Right cardiac atrium (tissue), 5 donors: ENCODE measurements around the gene CDKL1. TPM values are rescaled to one million over a fixed set of nuclear protein-coding genes. Genes with fewer than 3 reads are reported as not detected.

ENCODE experiments used
- ATAC-seq, 2 donors: fragments of 200-7000 bp; cut with Tn5 transposase; one replicate each; pipeline versions ENCODE4 v1.8.0 to v1.9.1; 2020; ENCODE audit warnings: moderate library complexity in 2 of 2, mild to moderate bottlenecking in 1 of 2
- DNase-seq, 3 donors: peaks; one replicate each; pipeline ENCODE4 v3.0.0-alpha.2; 2020
- H3K27ac ChIP-seq: one replicate; pipeline ENCODE4 v1.5.1; 2013; ENCODE audit warnings: mild to moderate bottlenecking, low read length, control low read depth, moderate library complexity
- H3K27me3 ChIP-seq: one replicate; pipeline ENCODE4 v1.6.1; 2013; ENCODE audit not compliant: control insufficient read depth, insufficient read depth
- H3K4me1 ChIP-seq: one replicate; pipeline ENCODE4 v1.6.1; 2013; ENCODE audit warnings: low read length; ENCODE audit not compliant: control insufficient read depth, insufficient read depth
- H3K4me3 ChIP-seq: one replicate; pipeline ENCODE4 v1.5.1; 2013; ENCODE audit warnings: low read length, control low read depth
- H3K9me3 ChIP-seq: one replicate; pipeline ENCODE4 v1.6.1; 2013; ENCODE audit warnings: low read length; ENCODE audit not compliant: control insufficient read depth
- WGBS: extraction: QIAGEN DNeasy Blood & Tissue Kit; methylation state at CpG from one replicate; pipeline ENCODE4 v1.1.7; 2013; 5-methylcytosine and 5-hydroxymethylcytosine counted together
- intact Hi-C, 4 donors: fragments of 100-400 bp; cut with DNase I; formaldehyde crosslinking; loops; one replicate each; pipeline versions ENCODE4 v1.11.0 to v1.14.0; 2022 to 2023
- polyA plus RNA-seq: library from polyadenylated mRNA; stranded (reverse); fragments of 200-250 nt; gene quantifications from one replicate; pipeline ENCODE4 v1.2.3, GENCODE V29; 2013
- total RNA-seq, 4 donors: library from RNA; stranded (reverse); fragmentation: NEBNext Ultra II Directional; extraction: Animal tissue kit (Norgen Biotek cat#: 25700); gene quantifications; one replicate each; pipeline ENCODE4 v1.2.1, GENCODE V29; 2021
- donor health status: healthy with polysubstance abuse.
- donor health status: DM: no; HTN: yes; CAD: no.
- donor health status: DM: no; HTN: no; CAD: no.
- donor health status: DM: no; HTN: yes; CAD: no; lungs with severe emphysema.
- donor health status: DM: yes; HTN: yes; CAD: no.

Gene CDKL1
- total and polyA plus RNA-seq, 5 donors = 1.0 to 4.7 (median 2.6) TPM

- ATAC-seq (no peak), DNase-seq (no peak)
- intact Hi-C loops = no loop called here
- H3K4me1 ChIP-seq = no peaks in the 10 kb centered on the region
- H3K27ac ChIP-seq = no peak overlapping the region
- no peaks in the 10 kb centered on the region for H3K9me3 ChIP-seq
- no peak overlapping the region for H3K4me3 ChIP-seq
- WGBS = 100% methylated on average over 1 of the region's 1 CpG
- no peaks in the 10 kb centered on the region for H3K27me3 ChIP-seq
Observed at GRCh38 chr14:50387548-50387947, 9.1 kb downstream of the CDKL1 start.

DNA sequence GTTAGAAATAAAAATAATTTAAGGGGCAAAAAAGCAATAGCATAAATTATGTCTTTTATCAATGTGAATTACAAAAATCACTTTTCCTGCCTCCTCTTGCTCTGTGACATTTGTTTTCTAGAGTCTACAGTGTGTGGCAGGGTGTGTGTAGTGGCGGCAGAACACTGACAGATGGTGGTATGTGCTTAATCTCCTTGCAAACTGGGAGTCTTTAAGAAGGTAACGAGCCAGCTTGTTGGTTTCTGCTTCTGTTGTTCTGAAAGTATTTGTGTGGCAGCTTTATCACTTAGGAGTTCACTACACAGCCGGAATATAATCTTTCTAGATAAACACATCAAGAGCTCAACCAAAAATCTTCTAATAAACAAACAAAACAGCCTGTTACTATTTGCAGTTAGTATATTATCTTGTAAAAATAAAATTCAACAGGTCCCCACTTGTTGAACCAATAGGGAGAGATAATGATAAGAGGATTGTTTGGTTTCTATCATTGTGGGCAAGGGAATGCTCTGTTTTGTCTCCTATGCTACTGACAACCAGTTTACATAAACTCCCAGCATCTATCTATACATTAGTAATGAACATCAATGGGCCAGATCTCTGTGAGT, 13.0 kb downstream of the CDKL1 start:
- H3K4me1 ChIP-seq = no peaks in the 10 kb centered on the region
- H3K27ac ChIP-seq = no peak overlapping the region
- ATAC-seq (no peak), DNase-seq (no peak)
- no peaks in the 10 kb centered on the region for H3K27me3 ChIP-seq
- H3K9me3 ChIP-seq = no peaks in the 10 kb centered on the region
- intact Hi-C loops = no loop called here
- WGBS = 50% methylated on average over 3 of the region's 3 CpGs
- H3K4me3 ChIP-seq = no peak overlapping the region

DNA sequence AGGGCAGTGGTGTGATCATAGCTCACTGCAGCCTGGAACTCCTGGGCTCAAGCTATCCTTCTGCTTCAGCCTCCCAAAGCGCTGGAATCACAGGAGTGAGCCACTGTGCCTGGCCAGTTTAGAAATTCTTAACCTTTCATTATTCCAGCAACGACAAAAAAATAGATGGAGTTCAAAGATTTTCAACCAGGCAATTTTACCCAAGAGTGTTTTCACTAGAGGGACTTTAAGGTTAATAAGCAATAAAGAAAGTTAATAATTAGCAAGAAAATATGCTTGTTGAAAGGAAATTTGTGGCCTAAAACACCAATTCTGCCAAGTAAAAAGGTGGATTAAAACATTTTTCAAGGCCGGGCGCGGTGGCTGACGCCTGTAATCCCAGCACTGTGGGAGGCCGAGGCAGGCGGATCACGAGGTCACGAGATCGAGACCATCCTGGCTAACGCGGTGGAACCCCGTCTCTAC, 14.8 kb downstream of the CDKL1 start:
- Histone ChIP-seq H3K4me3 (no peak overlapping the region), H3K27ac (no peak overlapping the region), H3K9me3 (no peaks in the 10 kb centered on the region), H3K4me1 (no peaks in the 10 kb centered on the region), H3K27me3 (no peaks in the 10 kb centered on the region)
- DNase-seq (no peak), ATAC-seq (no peak)
- intact Hi-C loops = no loop called here
- 97% methylated on average over 14 of the region's 14 CpGs for WGBS

DNA sequence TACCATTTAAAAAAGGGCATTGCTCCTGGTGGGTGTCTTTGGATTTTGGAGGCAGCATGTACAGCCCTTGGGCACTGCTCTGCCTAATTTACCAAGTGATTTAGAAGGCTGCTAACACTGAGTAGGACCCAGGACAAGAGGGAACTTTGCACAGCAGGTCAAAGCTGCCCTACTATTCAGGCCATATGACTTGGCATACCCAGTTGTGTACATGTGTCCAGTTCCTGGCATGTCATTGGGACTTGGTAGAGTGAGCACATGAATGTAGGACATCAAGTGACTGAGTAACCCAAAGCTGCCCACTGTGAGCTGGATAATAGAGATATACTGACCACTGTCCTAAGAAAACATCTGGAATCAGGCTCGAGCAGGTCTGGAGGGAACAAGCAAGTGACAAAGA, 15.7 kb downstream of the CDKL1 start:
- WGBS = 98% methylated on average over 1 of the region's 1 CpG
- Histone ChIP-seq H3K27ac (no peak overlapping the region), H3K4me1 (no peaks in the 10 kb centered on the region), H3K9me3 (no peaks in the 10 kb centered on the region), H3K27me3 (no peaks in the 10 kb centered on the region), H3K4me3 (no peak overlapping the region)
- intact Hi-C loops = no loop called here
- DNase-seq = no peak
- no peak for ATAC-seq

DNA sequence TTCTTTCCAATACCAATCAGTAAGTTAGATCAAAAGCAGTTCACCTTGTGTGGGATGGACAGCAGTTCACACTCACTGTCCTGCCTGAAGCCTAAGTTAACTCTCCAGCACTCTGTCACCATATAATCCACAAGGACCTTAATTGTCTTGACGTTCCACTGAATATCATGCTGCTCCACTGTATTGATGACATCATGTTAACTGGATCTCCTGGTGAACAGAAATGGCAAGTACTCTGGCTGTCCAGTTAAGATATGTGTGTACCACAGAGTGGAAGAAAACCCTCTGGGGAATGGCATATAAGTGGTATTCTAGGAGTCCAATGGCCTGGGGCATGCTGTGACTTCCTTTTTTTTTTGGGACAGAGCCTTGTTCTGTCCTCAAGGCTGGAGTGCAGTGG, 16.2 kb downstream of the CDKL1 start:
- H3K4me3 ChIP-seq = no peak overlapping the region
- intact Hi-C loops = no loop called here
- WGBS = 84% methylated on average over 1 of the region's 1 CpG
- ATAC-seq (no peak), DNase-seq (no peak)
- H3K9me3 ChIP-seq = no peaks in the 10 kb centered on the region
- no peaks in the 10 kb centered on the region for H3K4me1 ChIP-seq
- no peak overlapping the region for H3K27ac ChIP-seq
- no peaks in the 10 kb centered on the region for H3K27me3 ChIP-seq

DNA sequence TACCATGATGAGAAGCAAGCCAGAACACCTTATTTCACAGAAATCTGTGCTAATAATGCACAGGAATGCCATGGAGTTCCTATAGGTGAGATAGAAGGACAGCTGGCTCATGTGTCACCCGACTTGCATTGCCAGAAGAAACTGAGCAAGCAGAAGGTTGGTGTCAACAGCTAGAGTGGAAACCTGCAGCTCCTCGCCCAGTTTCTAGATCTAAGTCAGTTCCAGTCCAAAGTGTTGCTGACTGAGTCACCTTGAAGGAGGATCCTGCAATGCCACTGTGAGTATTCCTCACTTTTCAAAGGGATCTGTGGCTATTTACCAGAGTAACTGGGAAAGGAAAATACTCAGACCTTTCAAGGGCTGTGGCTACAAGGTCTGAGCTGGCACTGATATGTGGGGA, 17.1 kb downstream of the CDKL1 start:
- no peaks in the 10 kb centered on the region for H3K27me3 ChIP-seq
- H3K9me3 ChIP-seq = no peaks in the 10 kb centered on the region
- no peak for ATAC-seq
- 95% methylated on average over 2 of the region's 2 CpGs for WGBS
- DNase-seq = no peak
- H3K4me3 ChIP-seq = no peak overlapping the region
- intact Hi-C loops = no loop called here
- no peak overlapping the region for H3K27ac ChIP-seq
- no peaks in the 10 kb centered on the region for H3K4me1 ChIP-seq

GRCh38 chr14:50377550-50378085, 19.1 kb downstream of the CDKL1 start:
- 82% methylated on average over 4 of the region's 4 CpGs for WGBS
- Histone ChIP-seq H3K4me1 (no peaks in the 10 kb centered on the region), H3K4me3 (no peak overlapping the region), H3K27ac (no peak overlapping the region), H3K27me3 (no peaks in the 10 kb centered on the region), H3K9me3 (no peaks in the 10 kb centered on the region)
- intact Hi-C loops = no loop called here
- DNase-seq = no peak
- no peak for ATAC-seq

- Histone ChIP-seq H3K4me3 (no peak overlapping the region), H3K9me3 (no peaks in the 10 kb centered on the region), H3K4me1 (no peaks in the 10 kb centered on the region), H3K27ac (no peak overlapping the region), H3K27me3 (no peaks in the 10 kb centered on the region)
- WGBS = 95% methylated on average over 5 of the region's 5 CpGs
- intact Hi-C loops = no loop called here
- ATAC-seq (no peak), DNase-seq (no peak)
Observed at GRCh38 chr14:50375760-50376159, 20.9 kb downstream of the CDKL1 start.

- Histone ChIP-seq H3K9me3 (no peaks in the 10 kb centered on the region), H3K4me1 (no peaks in the 10 kb centered on the region), H3K27ac (no peak overlapping the region), H3K4me3 (no peak overlapping the region), H3K27me3 (no peaks in the 10 kb centered on the region)
- no peak for ATAC-seq
- intact Hi-C loops = no loop called here
- 98% methylated on average over 3 of the region's 3 CpGs for WGBS
- no peak for DNase-seq
Observed at GRCh38 chr14:50373959-50374358, 22.7 kb downstream of the CDKL1 start.

- intact Hi-C loops = no loop called here
- Histone ChIP-seq H3K27me3 (no peaks in the 10 kb centered on the region), H3K27ac (no peak overlapping the region), H3K9me3 (no peaks in the 10 kb centered on the region), H3K4me3 (no peak overlapping the region), H3K4me1 (no peaks in the 10 kb centered on the region)
- WGBS = 93% methylated on average over 4 of the region's 4 CpGs
- no peak for DNase-seq
- peak in 1 of 2 donors; percentile 41 for ATAC-seq
Observed at GRCh38 chr14:50371546-50371945, 25.1 kb downstream of the CDKL1 start.

- Histone ChIP-seq H3K4me1 (no peaks in the 10 kb centered on the region), H3K4me3 (no peak overlapping the region), H3K27ac (no peak overlapping the region), H3K9me3 (no peaks in the 10 kb centered on the region), H3K27me3 (no peaks in the 10 kb centered on the region)
- intact Hi-C loops = no loop called here
- WGBS = 67% methylated on average over 4 of the region's 4 CpGs
- no peak for DNase-seq
- no peak for ATAC-seq
Observed at GRCh38 chr14:50366589-50366988, 30.1 kb downstream of the CDKL1 start.

DNA sequence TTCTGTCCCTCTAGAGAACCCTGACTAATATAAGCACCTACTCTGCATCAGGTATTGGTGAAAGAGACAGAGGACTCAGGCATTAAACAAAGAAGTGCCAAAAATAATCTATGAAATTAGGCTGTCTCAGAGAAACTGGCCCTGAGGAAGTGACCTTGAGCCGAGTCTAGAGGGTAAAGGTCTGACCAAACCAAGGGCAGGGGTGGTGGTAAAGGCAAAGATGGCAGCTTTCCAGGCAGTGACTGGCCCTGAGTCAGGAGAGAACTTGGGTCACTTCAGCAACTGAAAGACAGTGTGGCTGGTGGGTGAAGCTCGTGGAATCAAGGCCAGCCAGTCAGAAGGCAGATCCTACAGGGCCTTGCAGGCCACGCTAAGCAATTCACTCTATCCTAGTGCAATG, 30.6 kb downstream of the CDKL1 start:
- Histone ChIP-seq H3K27ac (no peak overlapping the region), H3K4me3 (no peak overlapping the region), H3K9me3 (no peaks in the 10 kb centered on the region), H3K27me3 (no peaks in the 10 kb centered on the region), H3K4me1 (no peaks in the 10 kb centered on the region)
- intact Hi-C loops = no loop called here
- 81% methylated on average over 3 of the region's 3 CpGs for WGBS
- DNase-seq (no peak), ATAC-seq (no peak)
